GM10266 (cell line): ENCODE data around the gene ADCY6.

Source experiments
- DNase-seq: peaks from one replicate; pipeline ENCODE4 v3.0.0; 2012; ENCODE audit errors: extremely low spot score
- TF ChIP-seq, protein P1 (sequence below): IDR thresholded peaks from 2 replicates; pipeline ENCODE4 v1.5.1; 2012; ENCODE audit warnings: mild to moderate bottlenecking, low read depth; ENCODE audit not compliant: control insufficient read depth, insufficient read depth; ENCODE audit errors: missing control alignments

Gene ADCY6

DNA sequence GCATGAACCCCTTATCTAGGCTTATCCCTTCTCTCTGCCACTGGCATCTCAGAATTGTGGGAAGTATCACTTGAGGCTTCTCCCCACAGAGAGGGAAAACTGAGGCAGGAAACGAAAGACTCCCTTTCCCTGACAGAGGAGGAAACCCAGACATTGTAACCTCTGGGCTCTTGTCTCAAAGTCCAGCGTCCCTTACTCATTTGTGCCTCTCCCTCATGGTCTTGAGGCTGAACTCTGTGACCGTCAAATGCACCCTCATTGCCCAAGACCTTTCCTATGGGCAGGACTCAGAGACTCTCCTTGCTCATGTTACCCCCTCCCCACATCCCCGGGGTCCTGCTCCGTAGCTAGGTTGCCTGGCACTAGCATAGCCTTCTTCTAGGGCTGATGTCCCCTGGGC is 33.2 kb upstream of the ADCY6 start:
- TF ChIP-seq, protein P1, sequence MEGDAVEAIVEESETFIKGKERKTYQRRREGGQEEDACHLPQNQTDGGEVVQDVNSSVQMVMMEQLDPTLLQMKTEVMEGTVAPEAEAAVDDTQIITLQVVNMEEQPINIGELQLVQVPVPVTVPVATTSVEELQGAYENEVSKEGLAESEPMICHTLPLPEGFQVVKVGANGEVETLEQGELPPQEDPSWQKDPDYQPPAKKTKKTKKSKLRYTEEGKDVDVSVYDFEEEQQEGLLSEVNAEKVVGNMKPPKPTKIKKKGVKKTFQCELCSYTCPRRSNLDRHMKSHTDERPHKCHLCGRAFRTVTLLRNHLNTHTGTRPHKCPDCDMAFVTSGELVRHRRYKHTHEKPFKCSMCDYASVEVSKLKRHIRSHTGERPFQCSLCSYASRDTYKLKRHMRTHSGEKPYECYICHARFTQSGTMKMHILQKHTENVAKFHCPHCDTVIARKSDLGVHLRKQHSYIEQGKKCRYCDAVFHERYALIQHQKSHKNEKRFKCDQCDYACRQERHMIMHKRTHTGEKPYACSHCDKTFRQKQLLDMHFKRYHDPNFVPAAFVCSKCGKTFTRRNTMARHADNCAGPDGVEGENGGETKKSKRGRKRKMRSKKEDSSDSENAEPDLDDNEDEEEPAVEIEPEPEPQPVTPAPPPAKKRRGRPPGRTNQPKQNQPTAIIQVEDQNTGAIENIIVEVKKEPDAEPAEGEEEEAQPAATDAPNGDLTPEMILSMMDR: no peak
- no peak for DNase-seq

DNA sequence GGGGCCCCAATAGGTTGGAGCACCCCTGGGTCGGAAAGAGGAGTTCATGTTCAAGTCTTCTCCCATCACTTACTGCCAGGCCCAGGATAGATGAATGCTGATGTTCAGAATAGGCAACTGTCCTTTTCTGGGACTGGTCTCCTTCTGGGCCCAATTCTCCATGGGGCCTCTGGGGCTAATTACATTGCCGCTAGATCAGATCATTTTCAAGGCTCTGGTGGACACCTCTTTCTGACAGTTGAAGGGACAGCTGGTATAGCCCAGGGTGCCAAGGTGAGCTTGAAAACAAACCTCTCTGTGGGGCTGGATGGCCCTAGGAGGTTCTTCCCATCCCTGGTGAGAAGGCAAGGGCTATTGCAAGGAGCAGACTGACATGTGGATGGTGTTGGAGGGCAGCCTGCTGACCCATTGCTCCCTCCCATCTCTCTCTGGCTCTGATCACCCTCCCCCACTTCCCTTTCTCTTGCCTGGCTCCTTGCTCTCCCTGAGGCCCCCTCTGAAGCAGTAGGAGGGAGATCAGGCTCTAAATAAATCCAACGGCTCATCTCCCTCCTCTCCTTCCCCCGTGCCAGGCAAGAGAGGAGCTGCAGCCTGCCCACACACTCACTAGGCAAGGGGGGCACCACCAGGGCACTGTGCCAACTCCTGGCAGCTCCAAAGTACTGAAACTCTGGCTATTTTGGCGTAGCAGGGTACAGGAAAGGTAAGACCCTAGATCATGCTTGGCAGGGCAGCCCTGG is 31.3 kb upstream of the ADCY6 start:
- TF ChIP-seq, protein P1: no peak
- DNase-seq: no peak

DNA sequence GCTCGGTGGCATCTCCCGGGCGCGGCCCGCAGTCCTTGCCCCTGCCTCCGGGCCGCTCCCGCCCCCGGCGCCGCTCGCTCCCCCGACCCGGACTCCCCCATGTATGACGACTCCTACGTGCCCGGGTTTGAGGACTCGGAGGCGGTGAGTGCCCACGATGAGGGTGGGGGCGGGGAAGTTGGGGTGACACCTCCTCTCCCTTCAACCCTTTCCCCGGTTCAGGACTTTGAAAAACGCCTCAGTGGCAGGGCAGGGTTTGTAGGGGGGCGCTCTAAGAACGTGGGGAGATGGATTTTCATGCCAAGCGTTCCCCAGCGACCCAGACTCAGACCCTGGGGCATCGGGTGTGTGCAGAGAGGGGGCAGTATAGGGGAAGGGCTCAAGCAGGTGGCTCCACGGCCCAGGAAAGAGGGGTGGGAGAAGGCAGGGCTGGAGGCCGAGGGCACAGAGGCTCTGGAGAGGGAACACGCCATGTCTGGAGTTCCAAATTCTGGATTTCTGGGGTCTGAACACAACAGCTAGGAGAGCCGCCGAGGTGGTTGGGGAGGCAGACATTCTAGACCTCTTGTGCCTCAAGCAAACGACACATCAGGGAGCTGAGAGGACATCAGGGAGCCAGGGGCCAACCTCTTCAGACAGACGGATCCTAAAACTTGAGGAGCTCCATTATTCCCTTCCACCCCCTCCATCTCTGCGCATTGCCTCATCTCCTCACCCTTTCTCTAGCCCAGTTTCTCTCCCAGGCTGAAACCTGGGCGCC is 30.1 kb upstream of the ADCY6 start:
- TF ChIP-seq, protein P1: no peak
- no peak for DNase-seq

DNA sequence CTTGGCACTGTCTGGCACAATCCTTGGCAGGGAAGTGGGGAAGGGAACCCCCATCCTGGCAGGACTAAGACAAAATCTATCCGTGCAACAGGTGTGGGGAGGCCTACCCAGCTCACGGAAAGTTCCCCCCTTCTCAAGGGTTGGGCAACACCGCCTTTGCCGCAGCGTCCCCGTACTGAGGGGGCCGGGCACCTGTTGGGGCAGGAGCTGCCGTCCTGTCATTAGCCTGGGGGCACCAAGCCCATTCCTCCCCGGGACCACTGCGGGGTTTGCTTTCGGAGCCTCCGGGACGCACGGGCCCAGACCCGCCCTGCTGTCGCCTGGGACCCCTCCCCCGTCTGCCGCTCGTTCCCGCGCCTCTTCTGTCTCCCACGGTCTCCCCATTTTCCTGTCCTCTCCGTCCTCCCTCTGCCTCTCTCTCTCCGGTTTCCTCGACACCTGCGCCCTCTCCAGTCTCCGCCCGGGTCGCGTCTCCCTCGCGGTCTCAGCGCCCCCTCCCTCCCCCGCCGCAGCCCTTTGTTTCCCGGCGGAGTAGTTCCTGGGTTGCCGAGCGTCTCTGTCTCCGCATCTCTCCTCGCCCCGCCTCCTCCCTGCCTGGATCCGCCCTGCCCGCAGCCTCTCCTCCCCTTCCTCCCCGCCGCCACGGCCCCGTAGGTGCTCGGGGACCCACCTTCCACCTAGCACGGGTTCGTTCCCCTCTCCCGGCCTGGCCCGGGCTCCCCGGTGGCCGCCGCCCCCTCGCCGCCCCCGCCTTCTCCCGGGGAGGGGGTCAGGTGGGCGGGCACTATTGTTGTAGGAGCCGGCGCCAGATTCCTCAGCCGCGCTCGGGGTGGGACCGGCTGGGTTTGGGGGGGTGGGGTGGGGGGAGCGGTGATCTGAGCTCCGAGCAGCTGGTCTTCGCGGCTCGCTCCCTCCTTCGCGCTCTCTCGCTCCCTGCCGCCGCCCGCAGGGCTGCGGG is 29.3 kb upstream of the ADCY6 start, which contains the start of gene CACNB3:
Gene CACNB3, plus strand, starts transcription at position 624 of the 958 bp plus-strand sequence. CDS start 434 bp downstream, outside the sequence.
- DNase-seq: peak; percentile 86
- TF ChIP-seq, protein P1: no peak

DNA sequence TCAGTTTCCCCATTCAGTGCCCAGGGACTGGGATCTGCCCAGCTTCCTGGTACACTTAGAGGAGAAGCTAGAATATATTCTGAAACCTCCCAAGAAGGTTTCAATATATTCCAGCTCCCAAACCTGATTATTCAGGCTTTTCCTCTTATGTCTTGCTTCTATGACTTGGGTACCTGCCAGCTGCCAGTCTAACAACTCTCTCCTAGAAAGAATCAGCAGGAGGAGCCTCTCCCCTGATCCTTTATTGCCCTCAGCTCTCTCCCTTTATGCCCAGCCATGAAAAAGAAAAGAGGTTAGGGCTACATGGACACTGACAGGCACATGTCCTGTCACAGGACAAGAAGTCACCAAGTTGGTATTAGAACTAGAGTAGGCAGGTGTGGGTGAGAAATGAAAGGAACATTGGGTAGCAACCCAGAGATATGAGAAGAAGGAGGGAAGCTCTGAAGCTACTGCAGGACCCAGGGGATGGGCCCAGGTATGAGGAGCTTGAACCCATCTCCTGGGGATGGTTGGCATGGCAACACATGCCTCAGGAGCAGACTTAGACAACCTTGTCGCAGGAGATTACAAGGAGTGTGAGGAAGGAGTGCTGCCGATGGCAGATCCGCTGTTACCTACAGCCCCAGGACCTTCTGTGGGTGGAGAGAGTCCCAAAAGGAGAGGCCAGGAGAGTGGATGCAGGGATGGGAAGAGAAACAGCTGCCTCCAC is 27.4 kb upstream of the ADCY6 start:
- TF ChIP-seq, protein P1: no peak
- DNase-seq: no peak

DNA sequence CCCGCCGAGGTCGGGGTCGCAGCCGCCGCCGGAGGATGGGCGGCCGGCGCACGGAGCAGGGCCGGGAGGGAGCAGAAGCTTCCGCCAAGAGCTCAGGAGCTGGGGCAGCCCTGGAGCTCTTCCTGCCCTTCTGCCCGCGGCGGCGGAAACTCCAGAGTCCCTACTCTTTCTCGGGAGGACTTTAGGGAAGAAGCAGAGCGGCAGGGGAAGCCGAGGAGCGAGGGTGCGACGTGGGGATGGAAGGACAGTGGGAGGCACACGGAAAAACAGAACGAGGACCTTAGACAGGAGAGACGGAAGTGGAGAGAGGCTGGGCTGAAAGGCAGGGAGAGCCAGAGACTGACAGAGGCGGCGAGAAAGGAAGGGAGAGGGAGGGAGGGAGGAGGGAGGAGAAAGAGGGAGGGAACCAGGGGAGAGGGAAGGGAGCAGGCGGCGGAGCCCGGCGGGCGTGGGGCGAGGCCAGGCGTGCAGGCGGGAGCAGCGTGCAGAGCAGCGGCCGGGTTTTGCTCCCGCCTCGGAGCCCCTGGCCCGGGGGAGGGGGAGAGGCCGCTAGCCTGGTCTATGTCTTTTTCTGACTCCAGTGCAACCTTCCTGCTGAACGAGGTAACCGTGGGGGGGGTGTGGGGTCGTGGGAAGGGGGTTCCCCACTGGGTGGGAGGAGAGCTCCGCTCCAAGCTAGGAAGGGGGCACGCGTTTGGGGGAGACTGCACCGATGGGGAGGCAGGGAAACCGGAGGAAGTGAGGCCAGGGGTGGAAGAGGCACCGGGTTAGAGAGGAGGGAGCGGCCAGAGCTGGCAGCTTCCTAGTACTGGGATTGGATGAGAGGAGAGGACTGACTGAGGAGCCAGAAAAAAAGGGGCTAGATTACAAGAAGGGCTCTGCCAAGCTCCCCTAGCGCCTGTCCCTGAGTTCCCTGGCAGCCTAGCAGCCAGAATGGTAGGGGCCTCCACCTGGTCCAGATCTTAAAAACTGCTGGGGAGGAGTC is 26.5 kb upstream of the ADCY6 start:
- TF ChIP-seq, protein P1: peak; percentile 1
- peak; percentile 64 for DNase-seq
